ENCODE results near the gene CIART.

Gene CIART

GRCh38 chr1:150332651-150333290, 50.4 kb downstream of the CIART start:
- in situ Hi-C loops (cut with HindIII; ENCODE audit: low sequenced_read_pairs) = no loop called here

More at GRCh38 chr1:150332651-150333290, 50.4 kb downstream of the CIART start:
- no peak for DNase-seq (ENCODE audit: low read depth, low spot score)
- H3K4me3 ChIP-seq (ENCODE audit: low read depth, low read length) = no peak overlapping the region
- no peak for TF ChIP-seq CTCF (IDR thresholded peaks at IDR 0.05; ENCODE audit: low read depth, low read length)

All from astrocyte of the spinal cord (primary cell).